HG02763 (cell line): ENCODE data around the gene SCAPER.

Source experiments
- ATAC-seq: cut with Tn5 transposase; IDR thresholded peaks from one replicate; pipeline ENCODE4 v1.9.1; 2021; ENCODE audit warnings: mild to moderate bottlenecking, moderate library complexity; ENCODE audit not compliant: unreplicated experiment

Gene SCAPER

GRCh38 chr15:76905013-76905839 is at the start of gene SCAPER:
Gene SCAPER (minus strand): TSS chr15:76905340. CDS start chr15:76883817, 21,523 bp downstream.
- peak; percentile 92 for ATAC-seq

GRCh38 chr15:76954744-76955143 is 49.6 kb upstream of the SCAPER start:
- ATAC-seq: no peak

- ATAC-seq: no peak
Observed at GRCh38 chr15:76953913-76954312, 48.8 kb upstream of the SCAPER start.

- no peak for ATAC-seq
Observed at GRCh38 chr15:76951220-76951619, 46.1 kb upstream of the SCAPER start.

- ATAC-seq: no peak
Observed at GRCh38 chr15:76947454-76947853, 42.3 kb upstream of the SCAPER start.

- no peak for ATAC-seq
Observed at GRCh38 chr15:76945494-76946093, 40.5 kb upstream of the SCAPER start.

- ATAC-seq: no peak
Observed at GRCh38 chr15:76942331-76942730, 37.2 kb upstream of the SCAPER start.

- ATAC-seq: no peak
Observed at GRCh38 chr15:76941636-76942035, 36.5 kb upstream of the SCAPER start.

- no peak for ATAC-seq
Observed at GRCh38 chr15:76939715-76940114, 34.6 kb upstream of the SCAPER start.

- no peak for ATAC-seq
Observed at GRCh38 chr15:76938752-76939151, 33.6 kb upstream of the SCAPER start.

- ATAC-seq: no peak
Observed at GRCh38 chr15:76936671-76937070, 31.5 kb upstream of the SCAPER start.

GRCh38 chr15:76935620-76936019 is 30.5 kb upstream of the SCAPER start:
- no peak for ATAC-seq

- ATAC-seq: no peak
Observed at GRCh38 chr15:76932135-76932966, 27.2 kb upstream of the SCAPER start.

GRCh38 chr15:76931397-76932134 is 26.4 kb upstream of the SCAPER start, which contains the start of gene RCN2:
Gene RCN2 (plus strand): TSS chr15:76931749. CDS start chr15:76931842, 93 bp downstream.
- peak; percentile 99 for ATAC-seq

GRCh38 chr15:76930831-76931396 is 25.8 kb upstream of the SCAPER start:
- ATAC-seq: no peak

- no peak for ATAC-seq
Observed at GRCh38 chr15:76929011-76929760, 24.0 kb upstream of the SCAPER start.

GRCh38 chr15:76928201-76928600 is 23.1 kb upstream of the SCAPER start:
- no peak for ATAC-seq

GRCh38 chr15:76916369-76916768 is 11.2 kb upstream of the SCAPER start:
- no peak for ATAC-seq

- no peak for ATAC-seq
Observed at GRCh38 chr15:76913737-76914136, 8.6 kb upstream of the SCAPER start.

- no peak for ATAC-seq
Observed at GRCh38 chr15:76912430-76912829, 7.3 kb upstream of the SCAPER start.
